Adrenal gland (tissue), 12 donors: Measurements from ENCODE around the gene MAN2B2. TPM values are rescaled to one million over a fixed set of nuclear protein-coding genes. Genes with fewer than 3 reads are reported as not detected.

Experiments
- DNase-seq, 7 donors: peaks; one replicate each; pipeline ENCODE4 v3.0.0-alpha.2; 2019 to 2020
- H3K27ac ChIP-seq, 5 donors: fragments of 200-600 bp; sonication (generic) in 4 of 5; 1 replicate in 3 of 5; 2 replicates in 2 of 5; pipeline versions ENCODE4 v1.5.1 to v1.8.0; 2016 to 2020; ENCODE audit warnings: mild to moderate bottlenecking in 1 of 5
- H3K27me3 ChIP-seq: fragments of 200-600 bp; 2 replicates; pipeline ENCODE4 v1.8.0; 2021
- H3K36me3 ChIP-seq, 2 donors: fragments of 200-600 bp; replicated peaks in 1 of 2; 1 replicate in 1 of 2; 2 replicates in 1 of 2; pipeline versions ENCODE4 v1.5.1 to v1.8.0; 2018 to 2022
- H3K4me1 ChIP-seq, 2 donors: fragments of 200-600 bp; replicated peaks in 1 of 2; 1 replicate in 1 of 2; 2 replicates in 1 of 2; pipeline versions ENCODE4 v1.5.1 to v1.8.0; 2018 to 2021
- H3K4me3 ChIP-seq, 4 donors: fragments of 200-600 bp; sonication (generic) in 3 of 4; one replicate each; pipeline ENCODE4 v1.5.1; 2016 to 2018
- H3K9me3 ChIP-seq, 3 donors: fragments of 200-600 bp; sonication (generic) in 1 of 3; replicated peaks in 1 of 3; 1 replicate in 2 of 3; 2 replicates in 1 of 3; pipeline versions ENCODE4 v1.5.1 to v1.8.0; 2016 to 2021
- CTCF ChIP-seq, 6 experiments: fragments of 450-650 bp in 4 of 6; fragments of 200-600 bp in 2 of 6; sonication (generic) in 1 of 6; IDR thresholded peaks; 1 replicate in 5 of 6; 2 replicates in 1 of 6; pipeline versions ENCODE4 v1.5.1 to v1.8.0; 2016 to 2021; ENCODE audit warnings: antibody characterized with exemption in 6 of 6, mild to moderate bottlenecking in 2 of 6, moderate library complexity in 1 of 6
- POLR2A ChIP-seq, 2 donors: fragments of 450-650 bp; IDR thresholded peaks; one replicate each; pipeline ENCODE4 v1.6.1; 2017; ENCODE audit warnings: antibody characterized with exemption in 2 of 2, mild to moderate bottlenecking in 2 of 2, moderate library complexity in 1 of 2
- WGBS, 4 donors: extraction: QIAGEN DNeasy Blood & Tissue Kit in 2 of 4; methylation state at CpG; one replicate each; pipeline versions ENCODE4 v1.1.5 to v1.1.7; 2013 to 2017; 5-methylcytosine and 5-hydroxymethylcytosine counted together
- intact Hi-C, 2 donors: fragments of 100-400 bp; cut with DNase I; formaldehyde crosslinking; loops; one replicate each; pipeline versions ENCODE4 v1.14.1 to v1.15.0; 2022 to 2023
- polyA plus RNA-seq, 3 donors: library from polyadenylated mRNA; stranded (reverse); fragments of 200-250 nt in 2 of 3; fragments of 350-450 nt in 1 of 3; fragmentation: Illumina TruSeq in 1 of 3; extraction: RNeasy Lipid Tissue Mini Kit (QIAGEN cat#74804) in 1 of 3; gene quantifications; one replicate each; pipeline ENCODE4 v1.2.3, GENCODE V29; 2013 to 2014
- total RNA-seq, 9 donors: library from RNA; depleted of rRNA in 4 of 9; stranded (reverse); fragments of >200 nt in 4 of 9; fragments of 120-200 nt in 1 of 9; fragmentation: NEBNext Ultra II Directional in 1 of 9; extraction: Animal tissue kit (Norgen Biotek cat#: 25700) in 1 of 9; gene quantifications; one replicate each; pipeline versions ENCODE4 v1.1.0 to v1.2.4, GENCODE V29; 2013 to 2023
- donor health status: healthy with polysubstance abuse.
- donor health status: Bipolar disorder and iron deficiency.
- donor health status: DM: yes; HTN: yes; CAD: no.
- donor health status: DM: no; HTN: no; CAD: no.
- donor health status: DM: no; HTN: no; CAD: no.
- donor health status: DM: yes; HTN: yes; CAD: no.

MAN2B2 gene
- total and polyA plus RNA-seq, 12 donors, result 9.3 to 50.6 (median 27.7) TPM

- DNase-seq, result no peak
- no peak for TF ChIP-seq POLR2A (IDR thresholded peaks at IDR 0.05)
- no peak for TF ChIP-seq CTCF (IDR thresholded peaks at IDR 0.05)
- Histone ChIP-seq H3K27me3 (no peaks in the 10 kb centered on the region), H3K4me3 (no peak overlapping the region), H3K4me1 (no peaks in the 10 kb centered on the region), H3K9me3 (no peaks in the 10 kb centered on the region), H3K27ac (no peak overlapping the region), H3K36me3 (peaks cover 0 to 19% of the 10 kb centered on the region in 2 donors)
- intact Hi-C loops, result no loop called here
- WGBS, 4 donors, result 86 to 93% (median 89%) methylated on average over 8 to 10 of the region's 10 CpGs
Measured at GRCh38 chr4:6620891-6621555, 46.0 kb downstream of the MAN2B2 start.

GRCh38 chr4:6621556-6621927, 46.6 kb downstream of the MAN2B2 start:
- 90 to 93% (median 92%) methylated on average over 9 to 13 of the region's 13 CpGs for WGBS, 4 donors
- H3K27ac ChIP-seq, result no peak overlapping the region
- peaks cover 0 to 14% of the 10 kb centered on the region in 2 donors for H3K36me3 ChIP-seq
- no peaks in the 10 kb centered on the region for H3K27me3 ChIP-seq
- H3K4me1 ChIP-seq, result no peaks in the 10 kb centered on the region
- intact Hi-C loops, result no loop called here
- no peak overlapping the region for H3K4me3 ChIP-seq
- DNase-seq, result no peak
- TF ChIP-seq CTCF (IDR thresholded peaks at IDR 0.05) (no peak), POLR2A (IDR thresholded peaks at IDR 0.05) (no peak)
- H3K9me3 ChIP-seq, result no peaks in the 10 kb centered on the region

- no peak overlapping the region for H3K27ac ChIP-seq
- H3K36me3 ChIP-seq, result peaks cover 0 to 13% of the 10 kb centered on the region in 2 donors
- intact Hi-C loops, result no loop called here
- WGBS, 4 donors, result 75 to 100% (median 89%) methylated on average over 1 to 2 of the region's 2 CpGs
- no peaks in the 10 kb centered on the region for H3K9me3 ChIP-seq
- H3K4me3 ChIP-seq, result no peak overlapping the region
- no peaks in the 10 kb centered on the region for H3K27me3 ChIP-seq
- no peak for DNase-seq
- H3K4me1 ChIP-seq, result no peaks in the 10 kb centered on the region
- TF ChIP-seq POLR2A (IDR thresholded peaks at IDR 0.05) (no peak), CTCF (IDR thresholded peaks at IDR 0.05) (no peak)
Measured at GRCh38 chr4:6622744-6623143, 47.8 kb downstream of the MAN2B2 start.

- Histone ChIP-seq H3K27me3 (no peaks in the 10 kb centered on the region), H3K36me3 (no peaks in the 10 kb centered on the region), H3K9me3 (no peaks in the 10 kb centered on the region), H3K27ac (no peak overlapping the region), H3K4me1 (no peaks in the 10 kb centered on the region), H3K4me3 (no peak overlapping the region)
- no peak for DNase-seq
- WGBS, 4 donors, result 80 to 90% (median 87%) methylated on average over 9 of the region's 9 CpGs
- TF ChIP-seq CTCF (IDR thresholded peaks at IDR 0.05), result no peak
- no peak for TF ChIP-seq POLR2A (IDR thresholded peaks at IDR 0.05)
- intact Hi-C loops, result no loop called here
Measured at GRCh38 chr4:6625256-6625655, 50.3 kb downstream of the MAN2B2 start.
